Posterior vena cava (tissue), 2 donors: ENCODE results near the gene PDE10A. TPM values are rescaled to one million over a fixed set of nuclear protein-coding genes. Genes with fewer than 3 reads are reported as not detected.

Experiments used
- DNase-seq: peaks from one replicate; pipeline ENCODE4 v3.0.0-alpha.2; 2020; ENCODE audit warnings: low spot score
- intact Hi-C, 2 donors: fragments of 100-400 bp; cut with DNase I; formaldehyde crosslinking; loops; one replicate each; pipeline versions ENCODE4 v1.14.1 to v1.14.2; 2022 to 2023
- total RNA-seq, 2 donors: library from RNA; stranded (reverse); fragmentation: NEBNext Ultra II Directional; extraction: Animal tissue kit (Norgen Biotek cat#: 25700); gene quantifications; one replicate each; pipeline ENCODE4 v1.2.1, GENCODE V29; 2021
- donor health status: DM: yes; HTN: yes; CAD: no.
- donor health status: DM: yes; HTN: yes; CAD: no.

PDE10A gene
- total RNA-seq, 2 donors from 2014 or later, result 10.7 to 13.0 TPM

DNA sequence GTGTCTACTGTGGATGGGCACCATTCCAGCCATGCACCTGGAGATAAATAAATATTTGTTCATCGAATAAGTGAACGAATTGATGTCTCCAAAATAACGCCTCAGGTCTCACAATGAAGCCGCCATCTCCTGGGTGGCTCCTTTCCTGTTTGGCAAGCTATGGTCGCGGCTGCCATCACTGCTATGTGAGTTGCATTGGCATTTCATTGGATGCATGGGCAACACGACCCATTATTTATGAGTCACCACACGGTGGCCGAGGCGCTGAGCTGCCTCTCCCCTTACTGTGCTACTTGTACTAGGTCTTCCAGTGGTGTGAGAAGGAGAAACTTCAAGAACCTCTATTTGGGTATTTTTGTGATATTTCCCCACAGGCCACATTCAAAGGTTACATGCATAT is 21.3 kb upstream of the PDE10A start:
- intact Hi-C loops, result no loop called here
- DNase-seq, result no peak

DNA sequence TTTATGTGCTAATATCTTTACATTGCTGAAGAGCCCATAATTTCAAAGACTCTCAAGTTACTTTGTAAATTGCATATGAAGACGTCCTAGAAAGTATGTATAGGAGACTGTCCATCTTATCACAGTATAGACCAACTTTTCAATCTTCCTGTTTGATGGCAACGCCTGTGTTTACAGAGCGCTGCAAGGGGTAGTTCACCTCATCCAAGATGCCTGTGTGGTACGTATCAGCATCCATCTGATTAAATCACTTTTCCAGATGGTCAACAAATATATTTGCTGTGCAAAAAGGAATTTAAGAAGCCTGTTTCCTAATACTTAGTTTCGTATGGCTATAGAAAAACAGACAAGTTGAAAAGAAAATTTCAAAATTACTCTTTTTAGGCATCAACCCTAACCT is 17.9 kb upstream of the PDE10A start:
- no peak for DNase-seq
- intact Hi-C loops, result no loop called here

DNA sequence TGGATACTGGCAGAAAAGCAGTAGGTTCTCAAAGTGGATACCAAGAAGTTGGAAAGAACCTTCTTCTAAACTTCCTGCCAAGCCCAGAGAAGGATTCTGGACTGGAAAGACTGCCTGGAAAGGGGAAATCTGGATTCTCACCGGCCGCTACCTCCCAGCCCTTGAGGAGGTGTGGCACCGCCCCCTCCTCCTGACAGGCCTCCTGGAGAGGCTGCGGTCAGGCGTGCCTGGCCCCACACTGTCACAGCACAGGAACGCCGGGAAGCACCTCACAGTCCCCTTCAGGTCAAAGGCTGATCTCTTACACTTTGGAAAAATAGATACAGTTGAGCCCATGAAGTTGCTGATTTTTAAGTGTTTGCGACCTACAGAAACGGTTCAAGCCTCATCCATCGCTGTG is 16.3 kb upstream of the PDE10A start:
- DNase-seq, result no peak
- intact Hi-C loops, result no loop called here

DNA sequence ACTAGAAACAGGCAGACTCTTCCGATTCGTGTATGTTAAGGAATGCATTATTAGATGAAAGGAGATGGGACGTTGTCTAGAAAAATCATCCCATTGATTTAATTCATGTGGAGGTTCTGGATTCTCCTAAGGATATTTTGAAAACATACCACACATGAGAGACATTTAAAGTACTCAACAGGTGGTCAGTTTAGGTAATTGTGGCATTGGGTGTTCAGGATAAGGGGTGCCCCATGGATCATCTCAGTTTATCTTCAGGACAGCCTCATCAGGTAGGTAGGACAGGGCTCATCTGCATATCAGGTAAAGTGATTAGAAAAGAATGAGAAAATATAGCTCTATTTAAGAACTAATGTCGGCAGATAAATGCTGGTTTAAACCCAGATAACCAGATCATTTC is 15.9 kb upstream of the PDE10A start:
- DNase-seq, result no peak
- intact Hi-C loops, result no loop called here

DNA sequence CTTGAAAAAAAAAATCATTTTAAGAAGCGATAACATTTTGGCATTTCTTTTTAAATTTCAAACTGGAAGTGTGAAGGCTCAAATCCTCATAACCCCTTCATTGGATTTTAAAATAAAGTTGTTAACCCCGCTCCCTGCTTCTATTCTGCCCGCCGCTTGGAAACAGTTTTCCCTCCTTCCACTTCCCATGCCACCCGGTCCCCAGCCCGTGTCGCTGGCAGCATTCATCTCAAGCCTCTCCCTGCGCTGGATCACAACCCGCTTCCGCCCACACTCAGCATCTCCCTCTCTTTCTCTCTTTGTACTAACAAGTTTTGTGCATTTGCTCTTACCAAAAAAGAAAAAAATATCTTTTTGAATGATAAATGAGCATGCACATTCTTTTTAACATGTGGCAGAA is 15.4 kb upstream of the PDE10A start:
- intact Hi-C loops, result no loop called here

DNA sequence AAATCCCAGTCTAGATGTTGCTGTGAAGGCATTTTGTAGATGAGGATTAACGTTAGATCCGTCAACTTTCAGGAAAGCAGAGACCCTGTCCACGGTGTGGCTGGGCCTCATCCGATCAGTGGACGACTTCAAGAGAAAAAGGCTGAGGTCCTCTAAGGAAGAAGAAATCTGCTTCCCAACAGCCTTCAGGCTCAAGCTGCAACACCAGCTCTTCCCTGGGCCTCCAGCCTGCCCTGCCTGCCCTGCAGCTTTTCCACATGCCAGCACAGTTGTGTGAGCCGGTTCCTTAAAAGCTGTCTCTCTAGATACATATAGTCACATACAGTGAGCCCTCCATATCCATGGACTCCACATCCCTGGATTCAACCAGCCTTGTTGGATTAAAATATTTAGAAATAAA is 14.1 kb upstream of the PDE10A start:
- intact Hi-C loops, result no loop called here
- no peak for DNase-seq

More for the DNA sequence above, 15.4 kb upstream of the PDE10A start:
- DNase-seq, result no peak

DNA sequence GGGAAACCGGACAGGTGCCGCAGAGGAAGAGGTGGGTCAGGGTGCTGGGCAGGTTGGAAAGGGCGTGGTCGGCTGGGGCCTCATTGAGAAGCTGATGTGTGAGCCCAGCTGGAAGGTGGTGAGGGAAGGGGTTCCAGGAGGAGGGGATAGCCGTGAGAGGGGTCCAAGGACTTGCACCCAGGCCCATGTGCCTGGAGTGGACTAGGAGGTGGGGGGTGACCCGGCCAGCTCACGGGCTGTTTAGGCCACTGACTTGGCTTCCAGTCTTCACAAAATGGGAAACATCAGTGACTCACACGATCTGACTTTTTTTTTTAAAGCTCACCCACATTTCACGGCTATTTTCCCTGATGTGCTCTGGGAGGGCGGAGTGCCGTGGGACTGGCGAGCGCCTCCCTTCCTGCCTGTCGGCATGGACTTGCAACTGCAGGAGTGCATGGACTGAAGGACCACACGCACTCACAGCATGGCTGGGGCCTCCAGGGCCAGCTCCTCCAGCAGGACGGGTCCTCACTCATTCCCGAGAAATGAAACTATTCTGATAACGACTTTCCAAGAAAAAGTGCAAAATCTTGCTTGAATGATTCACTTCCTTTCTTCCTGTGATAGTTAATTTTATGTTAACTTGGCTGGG is 13.5 kb upstream of the PDE10A start:
- intact Hi-C loops, result no loop called here
- no peak for DNase-seq

DNA sequence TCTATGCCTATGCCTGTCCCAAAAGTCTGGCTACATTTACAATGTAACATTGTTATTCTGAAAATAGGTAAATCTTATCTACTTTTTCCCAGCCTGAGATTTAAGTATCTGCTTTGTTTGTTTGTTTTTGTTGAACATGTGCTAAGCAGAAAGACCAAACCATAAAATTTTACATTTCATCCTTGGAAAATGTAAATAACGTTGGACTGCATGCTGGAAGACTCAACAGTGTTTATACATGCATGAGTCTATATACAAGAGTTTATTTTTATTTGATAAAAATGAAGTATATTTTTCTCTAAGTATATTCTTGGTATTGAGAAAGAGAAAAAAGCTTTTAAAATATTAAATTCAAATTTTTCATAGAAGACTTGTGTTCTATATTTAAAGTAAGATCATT is 12.1 kb upstream of the PDE10A start:
- intact Hi-C loops, result no loop called here
- no peak for DNase-seq

DNA sequence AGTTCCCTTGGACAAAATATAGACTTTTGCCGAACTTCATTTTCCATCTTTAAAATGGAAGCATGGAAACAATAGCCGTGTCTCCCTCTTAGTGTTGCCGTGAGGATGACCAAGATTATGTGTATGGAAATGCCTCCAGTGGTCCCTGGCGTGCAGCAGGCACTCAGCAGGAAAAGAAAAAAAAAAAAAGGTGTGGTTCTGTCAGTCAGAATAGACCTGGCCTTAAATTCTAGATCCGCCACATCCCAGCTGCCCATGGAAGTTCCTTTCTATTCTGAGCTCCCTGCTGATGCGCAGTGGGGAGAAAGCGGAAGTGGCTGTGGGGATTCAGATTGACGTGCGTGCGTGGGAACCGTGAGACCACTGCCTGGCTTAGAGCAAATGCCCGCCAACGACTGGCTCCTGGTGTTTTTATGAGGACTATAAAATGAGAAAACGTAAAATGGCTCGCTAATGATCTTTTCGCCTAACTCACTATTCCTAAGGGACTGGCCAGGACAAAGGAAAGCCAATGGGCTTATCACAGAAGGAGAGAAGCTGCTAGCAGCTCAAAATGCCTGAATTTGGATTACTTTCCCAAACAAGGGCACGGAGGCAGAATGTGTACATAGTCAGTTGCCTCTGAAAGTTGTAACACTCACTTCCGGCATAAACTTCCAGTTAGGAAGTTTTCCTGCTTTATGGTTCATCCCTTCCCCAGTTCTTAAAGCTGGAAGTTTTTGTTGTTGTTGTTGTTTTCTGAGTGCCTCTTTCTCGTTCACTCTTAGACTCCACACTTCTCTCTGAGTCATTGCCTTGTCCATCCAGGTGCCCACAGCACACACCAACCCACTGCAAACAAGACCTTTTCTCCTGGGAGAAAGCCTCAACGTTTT is 11.4 kb upstream of the PDE10A start:
- intact Hi-C loops, result no loop called here
- no peak for DNase-seq

DNA sequence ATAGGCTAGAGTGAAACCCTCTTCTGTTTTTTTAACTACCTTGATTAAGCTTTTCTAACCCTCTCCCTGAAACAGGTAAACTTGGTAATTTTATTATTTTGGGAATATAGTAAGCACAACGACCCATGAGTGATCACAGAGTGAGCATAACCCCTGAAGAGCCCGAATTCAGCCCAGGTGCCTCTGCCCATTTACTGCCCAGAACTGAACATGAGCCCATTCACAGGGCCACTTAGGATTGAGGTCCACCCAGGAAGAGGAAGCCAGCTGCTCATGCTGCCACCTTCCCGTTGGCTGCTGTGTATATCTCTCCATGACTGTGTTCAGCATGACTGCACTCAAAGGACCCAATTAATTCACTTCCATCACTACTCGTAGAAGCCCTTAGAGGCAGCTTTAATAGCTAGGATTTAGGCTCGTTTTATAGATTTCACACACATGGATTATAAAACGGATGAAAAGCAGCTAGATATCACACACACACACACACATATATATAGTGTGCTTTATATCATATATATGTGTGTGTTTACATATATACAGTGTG is 8.3 kb upstream of the PDE10A start:
- no peak for DNase-seq
- intact Hi-C loops, result no loop called here

DNA sequence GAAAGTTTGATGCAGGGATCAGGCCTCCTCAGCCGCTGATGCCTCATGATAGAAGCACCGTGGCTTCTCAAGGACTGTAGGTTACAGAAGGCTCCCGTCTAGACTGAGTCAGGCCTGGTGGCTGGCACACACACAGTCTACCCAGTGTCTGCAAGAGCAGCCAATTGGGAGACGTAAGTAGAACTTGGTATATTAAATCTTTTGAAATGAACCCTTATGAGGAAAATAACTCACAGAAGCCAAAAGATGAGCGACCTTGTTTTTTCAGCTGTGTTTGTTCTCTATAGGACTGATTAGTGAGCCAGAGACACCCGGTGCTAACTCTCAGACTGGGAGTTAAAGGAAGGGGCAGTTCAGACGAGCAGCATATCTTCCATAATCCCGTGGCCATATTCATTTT is 5.9 kb upstream of the PDE10A start:
- intact Hi-C loops, result no loop called here
- DNase-seq, result no peak

DNA sequence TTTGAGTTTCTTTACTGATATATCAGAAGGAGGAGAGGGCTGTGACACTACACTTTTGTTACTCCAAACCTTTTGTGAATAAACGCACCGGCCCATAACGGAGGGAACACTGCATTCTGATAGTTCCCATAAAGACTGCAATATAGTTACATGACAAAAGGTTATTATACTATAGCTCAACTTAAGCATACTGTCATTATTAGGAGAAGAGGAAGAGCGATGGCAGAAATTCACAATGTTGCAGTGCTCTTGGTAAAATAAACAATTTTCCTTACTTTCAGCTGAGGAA is 2.3 kb upstream of the PDE10A start:
- intact Hi-C loops, result no loop called here
- no peak for DNase-seq

DNA sequence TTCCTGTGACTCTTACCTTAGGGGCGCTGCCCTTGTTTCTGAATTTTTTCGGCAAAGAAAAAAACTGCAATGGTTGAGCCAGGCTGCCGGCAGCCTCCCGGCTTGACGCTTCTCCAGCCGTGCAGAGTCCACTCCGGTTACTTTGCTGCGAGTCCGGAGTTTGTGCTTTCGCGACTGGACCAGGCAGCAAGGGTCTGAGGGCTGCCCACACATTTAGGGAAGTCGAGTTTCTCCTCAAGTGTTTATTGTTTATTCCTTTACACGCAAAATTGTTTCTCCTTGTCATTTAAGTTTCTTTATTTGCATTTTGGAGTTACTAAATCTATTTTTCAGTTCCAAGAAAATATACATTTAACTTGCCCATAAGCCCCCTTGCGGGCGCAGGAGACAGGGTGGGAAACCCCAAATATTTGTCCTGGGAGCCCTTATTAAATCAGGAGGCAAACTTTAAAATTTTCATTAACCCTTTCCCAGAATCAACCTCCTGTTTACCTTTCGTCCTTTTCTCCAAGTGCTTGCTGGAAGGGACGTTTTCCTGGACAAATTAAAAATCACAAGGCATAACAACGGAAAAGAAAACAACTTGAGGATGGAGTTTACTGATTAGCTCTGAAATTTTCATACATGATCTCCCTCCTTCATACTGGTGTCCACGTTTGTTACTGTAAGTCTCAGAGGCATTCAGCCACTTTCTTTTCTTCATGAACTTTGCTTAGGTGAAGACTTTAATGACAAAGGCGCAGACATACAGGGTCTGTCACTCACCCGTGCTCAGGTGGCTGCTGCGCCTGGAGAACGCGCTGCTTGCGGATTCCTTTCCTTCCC is 1.7 kb upstream of the PDE10A start:
- DNase-seq, result no peak
- intact Hi-C loops, result no loop called here

DNA sequence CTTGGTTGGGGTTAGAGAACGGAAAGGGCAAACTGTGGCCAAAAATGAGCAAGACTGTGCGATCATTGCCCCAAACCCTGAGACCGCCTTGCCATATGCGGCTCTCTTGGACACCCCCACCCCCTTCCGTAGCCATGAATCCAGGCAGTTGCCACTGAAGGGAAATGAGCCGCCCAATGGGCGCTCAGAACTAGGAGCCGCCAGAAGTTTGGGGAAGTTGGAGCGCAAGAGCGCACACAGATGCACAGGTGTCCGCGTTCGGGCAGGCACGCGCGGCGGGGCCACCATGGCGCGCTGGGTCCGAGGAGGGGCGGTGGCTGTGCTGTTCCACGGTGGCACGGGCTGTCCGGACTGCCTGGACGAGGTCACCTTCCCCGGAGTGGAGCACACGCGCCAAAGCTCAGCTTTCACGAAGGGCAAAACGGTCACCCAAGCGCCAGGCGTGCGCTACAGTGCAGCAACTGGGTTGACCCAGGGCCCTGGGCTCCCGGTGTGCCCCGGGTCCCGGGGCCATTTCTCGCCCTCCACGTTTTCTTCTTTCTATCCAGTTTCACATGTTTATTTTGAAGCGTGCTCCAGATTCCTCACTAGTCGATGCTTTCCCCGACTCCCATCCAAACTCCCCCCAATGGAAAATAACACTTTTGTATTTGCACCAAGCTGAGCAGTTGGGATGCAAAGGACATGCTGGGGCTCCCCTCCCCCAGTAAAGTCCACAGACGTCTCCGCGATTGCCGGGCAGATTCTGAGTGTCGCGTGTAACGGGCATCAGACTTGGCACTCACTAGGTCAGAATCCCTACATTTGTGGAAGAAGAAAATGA is 906 bp upstream of the PDE10A start:
- intact Hi-C loops, result no loop called here
- no peak for DNase-seq

DNA sequence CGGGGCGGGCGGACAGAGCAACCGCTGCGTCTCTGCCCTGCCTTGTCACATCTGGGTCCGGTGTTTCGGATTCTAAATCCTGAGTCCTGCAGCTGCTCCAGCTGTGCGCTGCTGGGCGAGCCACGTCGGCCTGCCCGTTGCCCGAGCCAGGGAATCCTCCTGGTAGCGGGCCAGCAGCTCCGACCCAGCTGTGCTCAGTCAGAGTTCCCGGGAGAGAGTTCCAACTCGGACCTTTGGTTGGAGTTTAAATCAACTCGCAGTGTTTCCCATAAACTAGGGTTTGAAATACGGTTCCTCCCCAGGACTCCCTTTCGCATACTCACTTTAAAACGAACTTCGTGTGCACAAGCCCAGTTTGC is 315 bp upstream of the PDE10A start:
- intact Hi-C loops, result no loop called here
- DNase-seq, result no peak

DNA sequence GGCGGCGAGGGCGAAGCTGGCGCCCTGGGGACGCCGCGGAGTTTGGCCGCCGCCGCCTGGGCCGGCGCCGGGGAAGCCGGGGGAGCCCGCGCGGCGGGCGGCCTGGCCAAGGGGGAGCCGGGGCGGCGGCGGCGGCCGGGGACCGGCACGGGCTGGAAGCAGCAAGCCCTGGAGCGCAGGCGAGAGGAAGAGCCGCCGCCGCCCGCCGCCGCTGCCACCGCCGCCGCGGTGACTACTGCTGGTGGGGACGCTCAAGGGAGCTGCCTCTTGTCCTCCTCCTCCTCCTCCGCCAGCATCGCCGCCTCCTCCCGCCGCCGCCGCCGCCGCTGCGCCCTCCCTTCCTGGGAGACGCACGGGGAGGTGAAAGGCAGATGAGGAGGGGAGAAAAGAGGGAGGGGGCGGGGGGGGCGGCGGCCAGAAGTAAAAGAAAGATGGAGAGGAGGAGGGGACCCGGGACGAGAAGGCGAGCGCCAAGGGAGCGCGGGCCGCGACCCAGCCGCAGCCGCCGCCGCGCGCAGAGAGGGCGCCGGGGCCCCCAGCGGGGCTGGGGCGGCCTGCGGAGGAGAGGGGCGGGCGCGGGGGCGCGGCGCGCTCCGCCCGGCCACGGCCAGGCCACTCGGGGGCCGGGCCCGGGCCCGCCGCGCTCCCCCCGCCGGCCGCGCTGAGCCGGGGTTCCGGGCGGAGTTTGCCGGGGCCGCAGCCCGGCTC is 846 bp downstream of the PDE10A start:
- DNase-seq, result no peak
- intact Hi-C loops, result no loop called here

DNA sequence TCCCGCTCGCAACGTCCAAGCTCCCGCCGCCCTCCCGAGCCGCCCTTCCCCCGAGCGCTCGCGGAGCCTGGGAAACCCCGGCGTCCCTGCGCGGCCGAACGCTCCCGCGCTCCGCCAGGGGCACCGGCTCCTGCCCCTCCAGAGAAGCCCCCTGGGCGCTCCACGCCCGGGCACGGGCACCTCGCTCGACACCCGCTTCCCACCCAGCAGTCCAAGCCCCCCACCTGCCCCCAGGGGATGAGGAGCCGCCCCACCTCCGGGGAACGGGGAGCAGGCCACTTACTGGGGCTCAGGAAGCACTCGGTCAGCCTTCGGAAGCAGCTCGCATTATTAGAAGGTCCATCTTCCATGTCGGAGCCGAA is 1.4 kb downstream of the PDE10A start:
- DNase-seq, result no peak
- intact Hi-C loops, result no loop called here

DNA sequence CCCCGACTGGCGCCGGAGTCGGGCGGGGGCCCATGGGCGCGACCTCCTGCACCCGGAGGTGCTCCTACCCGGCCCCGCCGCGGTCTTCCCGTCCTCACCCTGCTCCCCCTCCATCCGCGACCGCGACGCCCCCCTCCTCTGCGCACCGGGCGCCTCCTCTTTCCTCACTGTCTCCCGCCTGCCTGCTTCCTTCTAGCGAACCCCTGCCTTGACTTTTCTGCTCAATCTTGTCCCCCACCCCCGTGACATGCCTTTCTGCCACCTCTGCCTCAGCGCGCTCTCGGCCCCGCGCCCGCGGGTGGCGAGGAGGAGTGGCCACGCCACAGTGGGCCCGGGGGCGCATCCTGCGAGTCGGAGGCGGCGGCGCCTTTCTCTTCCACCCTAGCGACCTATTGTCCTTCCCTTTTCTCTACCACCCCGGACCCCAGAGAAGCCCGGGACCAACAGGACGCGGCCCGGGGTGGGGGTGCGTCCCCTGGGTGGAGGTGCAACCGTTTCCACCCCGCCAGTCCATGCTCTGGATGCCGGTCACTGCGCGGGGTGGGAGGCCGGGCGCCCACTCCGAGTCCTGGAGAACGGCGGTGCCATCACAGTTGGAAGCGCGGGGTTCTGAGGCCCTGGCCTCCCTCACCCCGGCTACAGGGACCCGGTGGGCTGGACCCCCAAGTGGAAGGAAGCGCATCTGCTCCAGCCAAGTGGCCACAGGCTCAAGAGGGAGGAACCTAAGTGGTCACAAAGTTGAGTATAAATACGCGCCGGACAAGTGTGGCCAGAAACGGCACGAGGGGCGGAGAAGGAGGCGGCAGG is 2.0 kb downstream of the PDE10A start:
- intact Hi-C loops, result no loop called here
- no peak for DNase-seq
